ENCODE data around the gene U2SURP. TPM values are rescaled to one million over a fixed set of nuclear protein-coding genes. Genes with fewer than 3 reads are reported as not detected.
"Not testable (repeated sequence)": the region's sequence is repeated elsewhere in the genome, so short reads cannot be mapped to it uniquely, and the experiment has no call there.

U2SURP gene
- total RNA-seq, 4 donors from 2014 or later: 36.7 to 180 (median 79.3) TPM

GRCh38 chr3:142987080-142987700 is 14.2 kb upstream of the U2SURP start:
- Histone ChIP-seq H3K9me3 (no peaks in the 10 kb centered on the region), H3K36me3 (no peaks in the 10 kb centered on the region), H3K4me1 (peaks cover 0 to 3% (median 0%) of the 10 kb centered on the region in 4 donors), H3K27ac (no peak overlapping the region), H3K4me3 (no peak overlapping the region), H3K27me3 (no peaks in the 10 kb centered on the region)
- intact Hi-C loops (cut with DNase I; ENCODE audit: low total_unique reads) (no loop called here), in situ Hi-C loops (cut with MboI; ENCODE audit: low pct_ligation_motif_present in 1 of 4, low pct_unique_long_range_greater_than_20kb in 1 of 4, low sequenced_read_pairs in 3 of 4) (loop anchor here in 3 of 4 donors (10.0 to 25.0 kb wide), 3 partner anchors 150 to 400 kb away; partner anchors contain the start of genes ATR (in 1 of the 3) and PLS1 (in 1 of the 3))
- WGBS, 2 donors (ENCODE audit: low coverage in 1 of 2): 47 to 60% methylated on average over 3 to 5 of the region's 5 CpGs
- DNase-seq: no peak
- TF ChIP-seq POLR2AphosphoS5 (IDR thresholded peaks at IDR 0.05): no peak
- TF ChIP-seq, protein P1, sequence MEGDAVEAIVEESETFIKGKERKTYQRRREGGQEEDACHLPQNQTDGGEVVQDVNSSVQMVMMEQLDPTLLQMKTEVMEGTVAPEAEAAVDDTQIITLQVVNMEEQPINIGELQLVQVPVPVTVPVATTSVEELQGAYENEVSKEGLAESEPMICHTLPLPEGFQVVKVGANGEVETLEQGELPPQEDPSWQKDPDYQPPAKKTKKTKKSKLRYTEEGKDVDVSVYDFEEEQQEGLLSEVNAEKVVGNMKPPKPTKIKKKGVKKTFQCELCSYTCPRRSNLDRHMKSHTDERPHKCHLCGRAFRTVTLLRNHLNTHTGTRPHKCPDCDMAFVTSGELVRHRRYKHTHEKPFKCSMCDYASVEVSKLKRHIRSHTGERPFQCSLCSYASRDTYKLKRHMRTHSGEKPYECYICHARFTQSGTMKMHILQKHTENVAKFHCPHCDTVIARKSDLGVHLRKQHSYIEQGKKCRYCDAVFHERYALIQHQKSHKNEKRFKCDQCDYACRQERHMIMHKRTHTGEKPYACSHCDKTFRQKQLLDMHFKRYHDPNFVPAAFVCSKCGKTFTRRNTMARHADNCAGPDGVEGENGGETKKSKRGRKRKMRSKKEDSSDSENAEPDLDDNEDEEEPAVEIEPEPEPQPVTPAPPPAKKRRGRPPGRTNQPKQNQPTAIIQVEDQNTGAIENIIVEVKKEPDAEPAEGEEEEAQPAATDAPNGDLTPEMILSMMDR (IDR thresholded peaks at IDR 0.05): peak; percentile 59 to 74 (median 69)
- TF ChIP-seq POLR2A (IDR thresholded peaks at IDR 0.05): no peak
- TF ChIP-seq EP300 (IDR thresholded peaks at IDR 0.05; ENCODE audit: low read depth): no peak

GRCh38 chr3:142987707-142988106 is 13.7 kb upstream of the U2SURP start:
- H3K9me3 ChIP-seq: no peaks in the 10 kb centered on the region
- intact Hi-C loops (cut with DNase I; ENCODE audit: low total_unique reads): no loop called here
- in situ Hi-C loops (cut with MboI; ENCODE audit: low pct_ligation_motif_present in 1 of 4, low pct_unique_long_range_greater_than_20kb in 1 of 4, low sequenced_read_pairs in 3 of 4): loop anchor here in 3 of 4 donors (10.0 to 25.0 kb wide), 3 partner anchors 150 to 400 kb away; partner anchors contain the start of genes ATR (in 1 of the 3) and PLS1 (in 1 of the 3)
- no peaks in the 10 kb centered on the region for H3K27me3 ChIP-seq
- WGBS, 2 donors (ENCODE audit: low coverage in 1 of 2): 33 to 36% methylated on average over 7 of the region's 7 CpGs
- H3K36me3 ChIP-seq: no peaks in the 10 kb centered on the region
- DNase-seq: no peak
- H3K4me1 ChIP-seq: peaks cover 0 to 3% (median 0%) of the 10 kb centered on the region in 4 donors
- no peak for TF ChIP-seq EP300 (IDR thresholded peaks at IDR 0.05; ENCODE audit: low read depth)
- no peak for TF ChIP-seq POLR2AphosphoS5 (IDR thresholded peaks at IDR 0.05)
- TF ChIP-seq, protein P1 (IDR thresholded peaks at IDR 0.05): no peak
- TF ChIP-seq POLR2A (IDR thresholded peaks at IDR 0.05): no peak
- H3K27ac ChIP-seq: no peak overlapping the region
- H3K4me3 ChIP-seq: no peak overlapping the region

- H3K27me3 ChIP-seq; H3K4me3 ChIP-seq; H3K9me3 ChIP-seq; intact Hi-C loops (cut with DNase I; ENCODE audit: low total_unique reads); DNase-seq; H3K4me1 ChIP-seq; H3K27ac ChIP-seq; H3K36me3 ChIP-seq: not testable (repeated sequence)
- in situ Hi-C loops (cut with MboI; ENCODE audit: low pct_ligation_motif_present in 1 of 4, low pct_unique_long_range_greater_than_20kb in 1 of 4, low sequenced_read_pairs in 3 of 4): loop anchor here in 3 of 4 donors (10.0 to 25.0 kb wide), 3 partner anchors 151 to 401 kb away; partner anchors contain the start of genes ATR (in 1 of the 3) and PLS1 (in 1 of the 3)
- 89 to 93% methylated on average over 2 of the region's 2 CpGs for WGBS, 2 donors (ENCODE audit: low coverage in 1 of 2)
These were observed 13.1 kb upstream of the U2SURP start for GRCh38 chr3:142988221-142988620.

GRCh38 chr3:142988826-142989225 is 12.5 kb upstream of the U2SURP start:
- H3K27ac ChIP-seq; H3K9me3 ChIP-seq; DNase-seq; H3K36me3 ChIP-seq; H3K4me3 ChIP-seq; H3K4me1 ChIP-seq; intact Hi-C loops (cut with DNase I; ENCODE audit: low total_unique reads); H3K27me3 ChIP-seq: not testable (repeated sequence)
- 100% methylated on average over 2 of the region's 3 CpGs; no CpG with 5 or more reads in 1 of the 2 donors for WGBS, 2 donors (ENCODE audit: low coverage in 1 of 2)
- in situ Hi-C loops (cut with MboI; ENCODE audit: low pct_ligation_motif_present in 1 of 4, low pct_unique_long_range_greater_than_20kb in 1 of 4, low sequenced_read_pairs in 3 of 4): loop anchor here in 3 of 4 donors (10.0 to 25.0 kb wide), 3 partner anchors 152 to 402 kb away; partner anchors contain the start of genes ATR (in 1 of the 3) and PLS1 (in 1 of the 3)

DNA sequence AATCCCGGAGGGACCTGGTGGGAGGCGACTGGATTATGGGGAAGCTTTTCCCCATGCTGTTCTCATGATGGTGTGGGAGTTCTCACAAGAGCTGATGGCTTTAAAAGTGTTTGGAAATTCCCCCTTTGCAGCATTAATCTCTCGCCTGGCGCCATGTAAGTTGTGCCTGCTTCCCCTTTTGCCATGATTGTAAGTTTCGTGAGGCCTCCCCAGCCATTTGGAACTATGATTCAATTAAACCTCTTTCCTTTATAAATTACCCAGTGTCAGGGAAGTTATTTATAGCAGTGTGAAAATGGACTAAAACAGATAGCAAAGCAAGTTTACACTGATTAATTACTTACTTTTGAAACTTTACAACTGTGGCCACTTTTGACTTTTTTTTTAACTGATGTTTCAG is 10.6 kb upstream of the U2SURP start:
- H3K27ac ChIP-seq: no peak overlapping the region
- in situ Hi-C loops (cut with MboI; ENCODE audit: low pct_ligation_motif_present in 1 of 4, low pct_unique_long_range_greater_than_20kb in 1 of 4, low sequenced_read_pairs in 3 of 4) (loop anchor here (10.0 to 25.0 kb wide), 5 partner anchors 153 to 406 kb away; partner anchors contain the start of genes PLS1 (in 3 of the 4) and ATR (in 1 of the 4)), intact Hi-C loops (cut with DNase I; ENCODE audit: low total_unique reads) (no loop called here)
- H3K27me3 ChIP-seq: no peaks in the 10 kb centered on the region
- DNase-seq: no peak
- H3K9me3 ChIP-seq: no peaks in the 10 kb centered on the region
- TF ChIP-seq POLR2A (IDR thresholded peaks at IDR 0.05) (no peak), POLR2AphosphoS5 (IDR thresholded peaks at IDR 0.05) (no peak), EP300 (IDR thresholded peaks at IDR 0.05; ENCODE audit: low read depth) (no peak)
- TF ChIP-seq, protein P1 (IDR thresholded peaks at IDR 0.05): no peak
- H3K4me1 ChIP-seq: peaks cover 0 to 3% (median 0%) of the 10 kb centered on the region in 4 donors
- H3K4me3 ChIP-seq: no peak overlapping the region
- 52 to 62% methylated on average over 3 to 5 of the region's 5 CpGs for WGBS, 2 donors (ENCODE audit: low coverage in 1 of 2)
- H3K36me3 ChIP-seq: no peaks in the 10 kb centered on the region
